ENCODE measurements around the gene MLN. TPM values are rescaled to one million over a fixed set of nuclear protein-coding genes. Genes with fewer than 3 reads are reported as not detected.

The MLN gene
- total RNA-seq, 1 experiment from 2014 or later: not detected

DNA sequence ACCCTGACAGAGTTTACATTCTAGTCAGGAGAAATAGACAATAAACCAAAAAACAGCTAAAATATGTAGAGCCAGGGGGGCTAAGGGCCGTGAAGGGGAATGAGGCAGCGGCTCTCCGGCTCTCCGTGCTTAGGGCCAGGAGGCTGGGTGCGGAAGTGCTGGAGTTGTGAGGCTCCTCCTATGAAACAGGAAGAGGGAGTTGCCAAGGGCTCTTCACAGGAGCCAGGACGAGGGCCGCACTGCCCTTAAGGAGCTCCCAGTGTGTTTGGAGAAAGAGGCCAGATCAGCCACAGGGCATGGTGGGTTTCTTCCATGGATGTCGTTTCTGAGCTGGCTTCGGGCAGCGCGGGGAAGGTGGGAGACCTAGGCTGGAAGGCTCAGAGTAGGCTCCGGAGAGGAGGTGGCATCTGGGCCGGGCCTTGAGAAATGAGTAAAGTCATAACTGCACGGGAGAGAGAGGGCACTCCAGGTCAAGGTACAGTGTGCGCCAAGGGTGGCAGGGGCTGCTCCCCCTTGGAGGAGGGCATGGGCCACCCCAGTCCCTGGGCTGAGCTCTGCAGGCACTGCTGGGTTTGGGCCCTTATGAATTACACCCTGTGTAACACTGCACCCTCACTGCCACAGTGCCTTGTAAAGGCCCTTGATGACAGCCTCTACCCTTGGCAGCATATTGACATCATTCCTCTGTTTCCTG is 20.8 kb upstream of the MLN start:
- Histone ChIP-seq H3K4me3 (replicated peaks in 1 of 2; ENCODE audit: low read depth in 1 of 2, low read length in 2 of 2) (peak overlapping the region; percentile 46 to 53), H3K4me1 (ENCODE audit: control insufficient read depth in 1 of 2, insufficient read depth in 2 of 2, low read length in 2 of 2) (peaks cover 0 to 26% of the 10 kb centered on the region in 2 experiments; a peak in 3 of 4 replicates), H3K9me2 (ENCODE audit: insufficient read depth) (no peaks in the 10 kb centered on the region), H3K27me3 (ENCODE audit: insufficient read depth, low read length) (no peaks in the 10 kb centered on the region), H3K9ac (ENCODE audit: low read length) (peak overlapping the region; percentile 46), H3K4me2 (ENCODE audit: low read length) (peak overlapping the region; percentile 63), H3K27ac (ENCODE audit: low read depth, low read length) (peak overlapping the region; percentile 63), H2AFZ (ENCODE audit: low read depth, low read length, poor library complexity, severe bottlenecking) (no peak overlapping the region), H3K36me3 (ENCODE audit: control insufficient read depth in 1 of 2, insufficient read depth in 2 of 2, low read length in 2 of 2) (no peaks in the 10 kb centered on the region), H4K20me1 (ENCODE audit: insufficient read depth) (no peaks in the 10 kb centered on the region), H3K9me3 (ENCODE audit: control insufficient read depth in 1 of 2, insufficient read depth in 1 of 2, low read depth in 1 of 2, low read length in 2 of 2) (no peaks in the 10 kb centered on the region), H3K79me2 (ENCODE audit: insufficient read depth, low read length) (no peaks in the 10 kb centered on the region)
- CTCF ChIA-PET: no interaction called here
- RAD21 ChIA-PET (ENCODE audit: low non-redundant PET in 1 of 2, low total read pairs in 2 of 2, uncharacterized antibody in 2 of 2, unreplicated experiment in 2 of 2): no interaction called here
- ATAC-seq: peak; percentile 69
- DNase-seq (ENCODE audit: low read depth, low spot score): peak; percentile 18
- BruUV-seq (replicated peaks): no TSS peak
- peak; percentile 51; the same call in 1 of the 2 replicates for TF ChIP-seq ZFX (IDR thresholded peaks at IDR 0.05)
- no peak for TF ChIP-seq FOSL1 (IDR thresholded peaks at IDR 0.05; ENCODE audit: low read depth)
- no peak for TF ChIP-seq JUND (IDR thresholded peaks at IDR 0.05)
- no peak for TF ChIP-seq CBX3 (IDR thresholded peaks at IDR 0.05; ENCODE audit: low read depth)
- no peak for TF ChIP-seq SIN3A (IDR thresholded peaks at IDR 0.05; ENCODE audit: low read depth)
- TF ChIP-seq RAD21 (IDR thresholded peaks at IDR 0.05; ENCODE audit: low read depth): 0 out of 2 replicates have a peak, but pooled peaks have one; percentile 15
- TF ChIP-seq POLR2AphosphoS5 (IDR thresholded peaks at IDR 0.05; ENCODE audit: low read depth, low read length): peak; percentile 80
- TF ChIP-seq POLR2A (IDR thresholded peaks at IDR 0.05; ENCODE audit: borderline replicate concordance, extremely low read depth, insufficient read depth, insufficient read length): no peak
- no peak for TF ChIP-seq EZH2phosphoT487 (IDR thresholded peaks at IDR 0.05; ENCODE audit: borderline replicate concordance)
- POLR2A ChIA-PET: no interaction called here
- intact Hi-C loops (cut with micrococcal nuclease): no loop called here

GRCh38 chr6:33823806-33824205 is 20.0 kb upstream of the MLN start:
- ChIA-PET POLR2A (no interaction called here), CTCF (no interaction called here), RAD21 (ENCODE audit: low non-redundant PET in 1 of 2, low total read pairs in 2 of 2, uncharacterized antibody in 2 of 2, unreplicated experiment in 2 of 2) (no interaction called here)
- TF ChIP-seq POLR2AphosphoS5 (IDR thresholded peaks at IDR 0.05; ENCODE audit: low read depth, low read length) (no peak), REST (IDR thresholded peaks at IDR 0.05; ENCODE audit: low read depth) (no peak), JUND (IDR thresholded peaks at IDR 0.05) (no peak), EZH2phosphoT487 (IDR thresholded peaks at IDR 0.05; ENCODE audit: borderline replicate concordance) (no peak)
- TF ChIP-seq, protein P1, sequence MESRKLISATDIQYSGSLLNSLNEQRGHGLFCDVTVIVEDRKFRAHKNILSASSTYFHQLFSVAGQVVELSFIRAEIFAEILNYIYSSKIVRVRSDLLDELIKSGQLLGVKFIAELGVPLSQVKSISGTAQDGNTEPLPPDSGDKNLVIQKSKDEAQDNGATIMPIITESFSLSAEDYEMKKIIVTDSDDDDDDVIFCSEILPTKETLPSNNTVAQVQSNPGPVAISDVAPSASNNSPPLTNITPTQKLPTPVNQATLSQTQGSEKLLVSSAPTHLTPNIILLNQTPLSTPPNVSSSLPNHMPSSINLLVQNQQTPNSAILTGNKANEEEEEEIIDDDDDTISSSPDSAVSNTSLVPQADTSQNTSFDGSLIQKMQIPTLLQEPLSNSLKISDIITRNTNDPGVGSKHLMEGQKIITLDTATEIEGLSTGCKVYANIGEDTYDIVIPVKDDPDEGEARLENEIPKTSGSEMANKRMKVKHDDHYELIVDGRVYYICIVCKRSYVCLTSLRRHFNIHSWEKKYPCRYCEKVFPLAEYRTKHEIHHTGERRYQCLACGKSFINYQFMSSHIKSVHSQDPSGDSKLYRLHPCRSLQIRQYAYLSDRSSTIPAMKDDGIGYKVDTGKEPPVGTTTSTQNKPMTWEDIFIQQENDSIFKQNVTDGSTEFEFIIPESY (IDR thresholded peaks at IDR 0.05; ENCODE audit: extremely low read depth, insufficient replicate concordance, low read length): no peak
- H3K9me2 ChIP-seq (ENCODE audit: insufficient read depth): no peaks in the 10 kb centered on the region
- H3K79me2 ChIP-seq (ENCODE audit: insufficient read depth, low read length): no peaks in the 10 kb centered on the region
- 0 out of 2 replicates have a peak, but pooled peaks cover under 1% of the 10 kb centered on the region for H3K27me3 ChIP-seq (ENCODE audit: insufficient read depth, low read length)
- peak overlapping the region; percentile 46; the same call in 1 of the 2 replicates for H3K9ac ChIP-seq (ENCODE audit: low read length)
- no peak for ATAC-seq
- peak overlapping the region in 1 of 2 experiments; percentile 53; a peak in 1 of 4 replicates for H3K4me3 ChIP-seq (replicated peaks in 1 of 2; ENCODE audit: low read depth in 1 of 2, low read length in 2 of 2)
- no peak overlapping the region for H3K27ac ChIP-seq (ENCODE audit: low read depth, low read length)
- intact Hi-C loops (cut with micrococcal nuclease): no loop called here
- peak overlapping the region; percentile 63 for H3K4me2 ChIP-seq (ENCODE audit: low read length)
- H3K36me3 ChIP-seq (ENCODE audit: control insufficient read depth in 1 of 2, insufficient read depth in 2 of 2, low read length in 2 of 2): no peaks in the 10 kb centered on the region
- peaks cover 0 to 26% of the 10 kb centered on the region in 2 experiments; a peak in 3 of 4 replicates for H3K4me1 ChIP-seq (ENCODE audit: control insufficient read depth in 1 of 2, insufficient read depth in 2 of 2, low read length in 2 of 2)
- DNase-seq (ENCODE audit: low read depth, low spot score): no peak
- H3K9me3 ChIP-seq (ENCODE audit: control insufficient read depth in 1 of 2, insufficient read depth in 1 of 2, low read depth in 1 of 2, low read length in 2 of 2): no peaks in the 10 kb centered on the region
- BruUV-seq (replicated peaks): no TSS peak
- H4K20me1 ChIP-seq (ENCODE audit: insufficient read depth): no peaks in the 10 kb centered on the region
- no peak overlapping the region for H2AFZ ChIP-seq (ENCODE audit: low read depth, low read length, poor library complexity, severe bottlenecking)
